ENCODE data around the gene NBAS.

The NBAS gene

DNA sequence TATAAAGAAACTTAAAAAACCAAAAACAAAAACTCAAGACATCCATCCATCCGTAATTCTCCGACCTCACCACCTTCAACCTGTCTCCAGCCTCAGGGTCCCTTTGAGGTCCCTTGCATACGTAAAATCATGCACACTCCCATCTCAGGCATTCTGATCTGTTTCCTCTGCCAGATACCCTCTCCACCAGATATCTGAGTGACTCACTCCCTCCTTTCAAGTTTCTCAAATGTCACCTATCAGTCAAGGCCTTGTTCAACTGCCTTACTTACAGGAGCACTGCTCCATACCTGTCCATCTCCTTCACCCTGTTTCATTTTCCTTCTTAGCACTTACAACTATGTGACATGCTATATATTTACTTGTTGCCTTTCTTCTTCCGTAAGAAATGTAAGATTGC lies 369.3 kb downstream of the NBAS start:
- DNase-seq: no peak

DNA sequence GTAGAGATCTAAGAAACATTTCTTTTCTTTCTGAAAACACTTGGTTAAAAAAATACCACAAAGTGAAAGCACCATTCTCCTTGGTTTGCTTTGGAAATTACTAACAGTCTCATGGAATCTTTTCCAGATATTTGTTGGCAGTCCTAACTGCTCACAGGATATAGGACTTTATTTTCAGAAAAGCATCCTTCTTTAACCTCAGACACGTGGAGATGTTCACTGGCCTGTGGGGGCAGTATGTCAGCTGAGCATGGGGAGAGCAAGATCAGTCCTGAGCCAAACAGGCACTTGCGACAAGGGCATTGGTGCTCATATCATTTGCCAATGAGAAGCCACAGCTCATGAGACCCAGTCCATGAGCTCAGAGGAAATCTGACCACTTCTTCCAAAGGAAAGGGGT lies 371.9 kb downstream of the NBAS start:
- DNase-seq: no peak

DNA sequence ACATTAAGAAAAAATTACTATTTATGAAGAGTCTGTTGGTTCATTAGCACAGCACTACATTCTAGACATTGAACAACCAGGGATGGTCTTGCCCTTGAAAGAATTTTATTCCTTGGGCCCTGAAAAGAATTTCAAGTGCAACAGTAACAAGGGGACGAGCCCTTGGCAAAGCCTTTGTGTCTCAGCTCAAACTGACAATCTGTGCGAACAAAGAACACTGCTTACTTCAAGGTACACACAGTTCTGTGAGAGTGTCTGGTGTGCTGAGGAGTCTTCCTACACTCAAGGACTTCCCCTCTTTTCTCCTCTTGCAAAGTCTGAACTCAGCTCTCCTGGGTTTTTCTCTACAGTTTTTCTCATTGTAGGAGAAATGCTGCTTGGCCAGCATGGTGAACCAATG lies 373.4 kb downstream of the NBAS start:
- no peak for DNase-seq

DNA sequence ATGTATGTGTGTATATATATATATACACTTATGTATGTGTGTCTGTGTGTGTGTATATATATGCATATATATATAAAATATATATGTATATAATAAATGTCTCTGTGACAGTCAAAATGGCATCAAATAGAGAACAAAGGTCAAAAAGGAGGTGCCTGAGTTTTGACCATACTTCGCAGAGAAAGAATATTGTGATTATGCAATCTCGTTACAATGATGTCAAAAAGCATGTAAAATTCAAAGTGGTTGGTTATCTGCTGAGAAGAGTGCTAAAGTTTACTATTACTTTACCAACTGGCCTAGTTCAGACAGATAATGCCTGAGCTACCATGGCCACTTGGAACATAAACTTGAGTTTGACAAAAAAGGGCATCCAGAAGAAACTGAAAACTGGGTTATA lies 375.0 kb downstream of the NBAS start:
- DNase-seq: no peak

DNA sequence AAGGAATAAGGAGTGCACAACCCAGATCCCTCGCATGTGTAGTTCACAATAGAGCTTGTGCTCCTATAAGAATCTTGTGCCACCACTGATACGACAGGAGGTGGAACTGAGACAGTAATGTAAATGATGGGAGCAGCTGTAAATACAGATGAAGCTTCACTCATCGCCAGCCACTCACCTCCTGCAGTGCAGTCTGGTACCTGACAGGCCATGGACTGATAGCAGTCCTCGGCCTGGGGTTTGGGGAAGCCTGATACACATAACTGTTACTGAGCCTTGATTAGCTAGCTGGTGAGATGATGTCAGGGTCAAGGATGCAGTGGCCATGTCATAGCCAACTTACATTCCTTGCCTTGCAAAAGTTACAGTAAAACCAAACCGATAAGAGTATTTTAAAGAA lies 376.6 kb downstream of the NBAS start:
- DNase-seq: no peak

DNA sequence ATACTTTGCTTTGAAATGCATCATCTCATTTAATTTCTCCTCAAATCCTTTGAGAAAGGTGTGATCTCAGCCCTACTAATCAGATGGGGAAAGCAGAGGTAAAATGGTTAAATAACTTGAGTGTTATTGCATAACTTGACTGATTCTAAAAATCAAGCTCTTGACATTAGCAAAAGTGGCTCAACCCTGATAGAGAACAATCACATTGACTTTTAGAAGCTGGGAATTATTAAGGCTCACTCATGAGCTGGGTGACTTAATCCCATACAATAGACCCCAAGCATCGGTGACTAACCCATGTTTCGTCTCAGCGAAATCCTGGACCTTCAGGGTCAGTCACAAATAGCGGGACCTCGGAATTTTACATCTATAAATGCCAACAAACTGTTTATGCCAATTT lies 378.9 kb downstream of the NBAS start:
- DNase-seq: no peak

GRCh38 chr2:15181092-15181745 lies 379.9 kb downstream of the NBAS start:
- DNase-seq: no peak

DNA sequence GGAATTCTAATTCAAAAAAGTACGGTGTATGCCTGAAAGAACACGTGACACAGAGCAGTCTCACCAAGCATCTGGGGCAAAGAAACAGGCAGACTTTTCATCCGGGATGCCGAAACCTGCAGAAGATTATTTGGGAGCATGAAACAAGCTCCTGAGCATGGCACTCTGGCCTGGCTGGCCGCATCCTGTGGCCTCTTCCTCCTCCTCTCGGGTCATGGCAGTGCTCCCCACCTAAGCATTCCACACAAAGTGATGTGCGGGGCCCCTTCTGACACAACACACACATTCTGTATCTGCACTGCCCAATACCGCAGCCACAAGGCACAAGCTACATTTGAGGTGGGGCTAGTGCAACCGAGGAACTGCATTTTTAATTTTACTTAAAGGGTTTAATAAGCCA lies 380.8 kb downstream of the NBAS start:
- DNase-seq: no peak

GRCh38 chr2:15178946-15179345 lies 382.2 kb downstream of the NBAS start:
- no peak for DNase-seq

GRCh38 chr2:15177103-15177502 lies 384.0 kb downstream of the NBAS start:
- DNase-seq: peak; percentile 24

- DNase-seq: no peak
These were observed 384.5 kb downstream of the NBAS start for GRCh38 chr2:15176604-15177003.

- no peak for DNase-seq
These were observed 386.6 kb downstream of the NBAS start for GRCh38 chr2:15174567-15174966.

DNA sequence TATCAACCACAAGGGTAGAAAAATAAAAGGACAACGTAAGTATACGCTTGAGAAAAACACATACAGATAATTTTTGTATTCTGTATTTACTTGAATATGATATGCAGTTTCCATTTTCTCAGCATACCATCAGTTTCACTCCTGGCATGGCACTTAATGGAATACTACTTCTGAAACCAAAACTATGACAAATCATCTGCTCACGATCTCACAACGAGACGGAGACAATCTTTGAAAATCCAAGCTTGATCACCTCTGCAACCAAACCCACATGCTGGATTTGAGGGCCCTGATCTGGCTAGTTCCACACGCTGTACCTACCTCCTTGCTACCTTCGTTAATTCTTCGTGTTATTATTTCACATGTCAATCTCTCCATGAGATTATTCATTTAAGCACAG lies 387.6 kb downstream of the NBAS start:
- DNase-seq: no peak

DNA sequence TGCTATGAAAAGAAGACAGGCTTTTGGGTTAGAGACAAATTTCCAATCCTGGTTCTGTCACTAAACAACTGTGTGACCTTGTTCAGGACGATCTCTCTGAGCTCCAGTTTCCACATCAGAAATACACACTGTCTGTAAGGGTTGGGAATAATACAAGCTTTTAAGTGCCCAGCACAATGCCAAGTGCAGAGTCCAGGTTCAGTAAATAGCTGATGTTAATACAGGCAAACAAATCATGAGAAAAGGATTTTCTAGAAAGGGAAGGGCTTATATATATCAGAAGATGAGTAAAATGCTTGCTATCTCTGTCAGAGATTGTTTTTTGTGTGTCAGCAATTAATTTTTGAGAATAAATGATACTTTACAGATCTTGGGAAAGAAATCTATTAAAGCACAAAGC lies 388.3 kb downstream of the NBAS start:
- DNase-seq: no peak

GRCh38 chr2:15170070-15170775 lies 390.9 kb downstream of the NBAS start:
- peak; percentile 22 for DNase-seq

DNA sequence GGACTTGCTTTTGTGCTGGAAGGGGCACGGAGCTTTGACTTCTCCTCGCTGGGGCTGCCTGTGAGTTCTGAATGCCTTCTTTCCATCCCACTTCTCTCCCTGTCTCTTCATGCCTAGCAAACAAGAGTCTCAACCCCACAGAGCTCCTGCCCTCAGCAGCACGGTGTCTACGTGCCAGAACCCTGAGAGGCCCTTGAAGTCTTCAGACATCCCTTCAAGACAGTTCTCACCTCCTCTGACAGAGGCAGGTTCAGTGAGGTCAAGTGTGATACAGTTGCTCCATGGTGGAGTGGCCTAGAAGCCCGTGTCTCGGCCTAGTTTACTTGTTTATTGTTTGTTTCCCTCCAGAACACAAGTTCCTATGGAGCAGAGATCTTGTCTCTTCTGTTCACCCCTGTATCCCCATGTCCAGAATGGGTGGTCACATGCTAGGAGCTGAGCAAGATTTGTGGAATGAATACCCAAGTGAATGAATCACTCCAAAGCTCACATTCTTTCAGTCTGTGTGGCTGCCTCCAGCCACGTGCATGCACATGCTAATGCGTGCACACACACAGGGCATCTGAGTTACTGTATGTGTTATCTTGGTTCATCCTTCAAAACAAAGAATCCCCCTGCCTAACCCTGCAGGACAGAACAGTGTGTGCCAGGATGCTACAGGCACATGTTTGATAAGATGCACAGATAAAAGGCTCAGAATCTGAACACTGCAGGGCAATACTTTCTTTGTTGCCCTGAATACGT lies 391.6 kb downstream of the NBAS start:
- DNase-seq: peak; percentile 59

- no peak for DNase-seq
These were observed 393.0 kb downstream of the NBAS start for GRCh38 chr2:15168116-15168515.

DNA sequence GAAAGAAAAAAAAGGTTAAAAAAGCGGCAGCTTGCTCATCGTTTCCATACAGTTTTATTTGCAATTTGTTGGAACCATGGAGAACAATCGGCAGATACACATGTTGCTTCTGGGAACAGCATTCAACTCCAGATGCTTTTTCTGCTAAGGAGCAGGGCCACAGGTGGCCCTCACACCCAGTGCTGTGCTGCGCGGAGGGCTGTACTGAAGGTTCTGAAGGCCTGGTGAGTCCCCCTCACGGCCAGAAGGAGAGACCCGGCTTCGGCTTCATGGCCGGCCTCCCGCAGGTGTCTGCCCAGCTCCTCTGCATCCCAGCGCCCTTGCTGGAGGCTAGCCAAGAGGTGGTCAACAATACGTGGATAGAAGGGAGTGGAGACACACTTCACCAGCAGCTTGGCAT lies 394.3 kb downstream of the NBAS start:
- DNase-seq: no peak

- DNase-seq: no peak
These were observed 397.8 kb downstream of the NBAS start for GRCh38 chr2:15163326-15163725.

GRCh38 chr2:15162620-15163019 lies 398.5 kb downstream of the NBAS start:
- DNase-seq: no peak

DNA sequence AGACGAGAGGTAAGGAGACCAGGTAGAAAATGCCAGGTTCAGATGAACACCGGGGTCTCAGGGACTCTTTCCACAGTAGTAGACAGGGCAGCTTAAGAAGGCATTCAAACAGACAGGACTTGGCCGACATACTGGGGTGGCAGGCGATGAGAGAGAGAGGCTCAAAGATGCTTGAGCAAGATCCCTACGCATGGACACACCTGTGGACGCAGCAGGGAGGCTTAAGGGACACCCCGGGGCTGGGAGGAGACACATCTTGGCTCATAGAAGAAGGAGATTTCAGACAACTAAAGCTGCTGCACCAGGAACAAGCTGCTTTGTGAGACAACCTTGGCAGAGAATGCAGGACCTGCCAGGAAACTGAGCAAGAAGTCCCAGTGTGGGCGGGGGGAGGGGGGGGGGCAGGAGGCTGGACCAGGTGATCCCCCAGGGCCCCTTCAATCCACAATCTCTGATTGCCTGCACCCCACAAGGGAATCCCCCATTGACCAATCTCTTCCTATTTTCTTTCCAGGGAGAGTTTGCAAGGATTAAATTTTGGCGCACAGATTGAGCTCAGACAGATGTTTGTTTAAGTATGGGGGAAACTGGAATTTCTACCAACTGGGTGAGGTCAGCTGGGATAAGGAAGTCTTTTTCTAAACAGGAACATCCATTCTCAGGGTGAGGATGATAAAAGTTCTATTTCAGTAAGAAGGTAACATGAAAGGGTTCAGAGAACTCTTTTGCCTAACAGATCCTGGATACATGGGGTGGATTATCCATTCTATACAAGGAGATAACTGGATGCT lies 400.7 kb downstream of the NBAS start:
- no peak for DNase-seq

- no peak for DNase-seq
These were observed 401.4 kb downstream of the NBAS start for GRCh38 chr2:15159751-15160177.

- DNase-seq: no peak
These were observed 401.9 kb downstream of the NBAS start for GRCh38 chr2:15159206-15159605.

Measured in T1000 (cell line).